Embryonic facial prominence (tissue), 1 donor: Measurements from ENCODE around the gene PSMB2.
"Not testable (repeated sequence)": the region's sequence is repeated elsewhere in the genome, so short reads cannot be mapped to it uniquely, and the experiment has no call there.

Experiments used
- DNase-seq: peaks from one replicate; pipeline ENCODE4 v3.0.0-alpha.2; 2016; ENCODE audit errors: extremely low spot score

PSMB2 gene

GRCh38 chr1:35592991-35593769 lies 48.1 kb downstream of the PSMB2 start:
- DNase-seq: no peak

GRCh38 chr1:35591211-35591610 lies 50.1 kb downstream of the PSMB2 start:
- DNase-seq: no peak

DNA sequence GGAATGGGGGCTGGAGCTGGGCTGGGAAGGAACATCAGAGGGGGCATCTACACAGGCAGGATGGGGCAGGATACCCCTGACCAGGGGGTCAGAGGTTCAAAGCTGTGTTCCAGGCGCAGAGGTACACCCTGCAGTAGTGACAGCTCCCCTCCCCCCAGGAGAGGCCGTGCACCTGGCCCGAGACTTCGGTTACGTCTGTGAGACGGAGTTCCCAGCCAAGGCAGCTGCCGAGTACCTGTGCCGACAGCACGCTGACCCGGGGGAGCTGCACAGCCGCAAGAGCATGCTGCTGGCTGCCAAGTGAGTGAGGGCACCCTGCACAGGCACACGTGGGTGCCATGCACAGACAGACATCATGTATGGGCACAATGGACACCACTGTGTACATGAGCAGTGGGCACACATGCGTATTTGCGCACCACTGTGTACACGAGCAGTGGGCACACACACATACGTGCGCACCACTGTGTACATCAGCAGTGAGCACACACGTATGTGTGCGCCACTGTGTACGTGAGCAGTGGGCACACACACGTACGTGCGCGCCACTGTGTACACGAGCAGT lies 50.8 kb downstream of the PSMB2 start:
- no peak for DNase-seq

GRCh38 chr1:35589516-35590427 lies 51.6 kb downstream of the PSMB2 start:
- DNase-seq: no peak

DNA sequence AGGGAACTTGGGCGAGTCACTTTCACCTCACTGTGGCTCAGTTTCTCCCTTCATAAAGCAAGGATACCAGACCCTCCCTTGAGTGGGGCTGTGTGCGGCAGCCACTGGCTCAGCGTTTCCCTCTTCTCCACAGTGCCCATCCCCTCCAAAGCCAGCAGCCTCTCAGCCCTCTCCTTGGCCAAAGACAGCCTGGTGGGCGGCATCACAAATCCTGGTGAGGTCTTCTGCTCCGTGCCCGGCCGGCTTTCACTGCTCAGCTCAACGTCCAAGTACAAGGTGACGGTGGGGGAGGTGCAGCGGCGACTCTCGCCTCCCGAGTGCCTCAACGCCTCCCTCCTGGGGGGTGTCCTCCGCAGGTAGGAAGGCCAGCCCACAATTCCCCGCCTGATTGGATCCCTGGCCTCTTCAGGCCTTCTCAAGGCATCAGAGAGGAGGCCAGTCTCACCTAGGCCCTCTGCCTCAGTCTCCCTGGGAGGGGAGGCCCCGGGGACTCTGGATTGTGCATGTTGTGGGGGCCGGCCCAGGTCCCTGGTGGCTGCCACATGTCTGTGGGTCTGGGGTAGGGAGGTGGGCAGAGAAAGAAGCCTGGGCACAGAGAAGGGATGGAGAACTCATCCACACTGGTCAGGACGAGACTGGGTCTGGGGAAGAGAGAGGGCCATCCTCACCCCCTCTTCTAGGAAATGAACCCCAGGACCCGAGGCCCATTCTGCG lies 53.0 kb downstream of the PSMB2 start:
- no peak for DNase-seq

DNA sequence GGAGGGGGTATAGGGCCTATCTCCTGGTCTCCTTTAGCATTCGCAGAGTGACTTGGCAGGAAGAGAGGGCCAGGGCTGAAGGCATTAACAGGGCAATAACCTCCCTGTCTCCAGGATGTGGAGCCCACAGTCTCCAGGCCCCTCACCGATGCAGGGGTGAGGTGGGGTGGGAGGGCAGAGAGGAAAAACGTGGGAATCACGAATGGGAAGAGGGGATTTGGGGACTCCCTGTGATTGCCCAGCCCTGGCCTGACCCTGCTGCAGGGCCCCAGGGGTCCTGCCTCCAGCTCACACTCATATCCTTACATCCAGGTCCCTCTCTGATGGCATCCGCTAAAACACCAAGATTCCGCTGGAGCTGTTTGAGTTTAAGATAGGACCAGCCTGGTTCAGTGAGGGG lies 53.6 kb downstream of the PSMB2 start:
- no peak for DNase-seq

GRCh38 chr1:35586808-35587207 lies 54.5 kb downstream of the PSMB2 start:
- DNase-seq: no peak

- DNase-seq: not testable (repeated sequence)
Measured at GRCh38 chr1:35585805-35586204, 55.5 kb downstream of the PSMB2 start.

- DNase-seq: no peak
Measured at GRCh38 chr1:35585281-35585680, 56.0 kb downstream of the PSMB2 start.

DNA sequence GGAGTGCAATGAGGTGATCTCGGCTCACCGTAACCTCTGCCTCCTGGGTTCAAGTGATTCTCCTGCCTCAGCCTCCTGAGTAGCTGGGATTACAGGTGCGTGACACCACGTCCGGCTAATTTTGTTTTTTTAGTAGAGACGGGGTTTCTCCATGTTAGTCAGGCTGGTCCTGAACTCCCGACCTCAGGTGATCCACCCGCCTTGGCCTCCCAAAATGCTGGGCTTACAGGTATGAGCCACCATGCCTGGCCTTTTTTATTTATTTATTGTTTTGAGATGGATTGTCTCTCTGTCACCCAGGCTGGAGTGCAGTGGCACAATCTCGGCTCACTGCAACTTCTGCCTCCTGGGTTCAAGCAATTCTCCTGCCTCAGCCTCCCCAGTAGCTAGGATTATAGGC lies 59.7 kb downstream of the PSMB2 start:
- not testable (repeated sequence) for DNase-seq

DNA sequence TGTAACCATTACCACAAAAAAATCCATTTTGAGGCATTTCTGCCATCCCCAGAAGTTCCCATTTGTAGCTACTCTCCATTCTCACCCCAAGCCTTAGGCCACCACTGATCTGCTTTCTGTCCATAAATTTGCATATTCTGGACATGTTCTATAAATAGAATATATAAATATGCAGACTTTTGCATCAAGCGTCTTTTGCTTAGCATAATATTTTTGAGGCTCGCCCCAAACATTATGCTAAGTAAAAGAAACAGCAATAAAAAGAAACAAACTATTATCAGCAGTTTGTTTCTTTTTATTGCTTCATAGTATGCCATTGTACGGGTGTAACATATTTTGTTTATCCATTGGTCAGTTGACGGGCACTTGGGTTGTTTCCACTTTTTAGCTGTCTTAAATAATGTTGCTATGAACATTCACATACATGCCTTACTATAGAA lies 60.4 kb downstream of the PSMB2 start:
- no peak for DNase-seq

DNA sequence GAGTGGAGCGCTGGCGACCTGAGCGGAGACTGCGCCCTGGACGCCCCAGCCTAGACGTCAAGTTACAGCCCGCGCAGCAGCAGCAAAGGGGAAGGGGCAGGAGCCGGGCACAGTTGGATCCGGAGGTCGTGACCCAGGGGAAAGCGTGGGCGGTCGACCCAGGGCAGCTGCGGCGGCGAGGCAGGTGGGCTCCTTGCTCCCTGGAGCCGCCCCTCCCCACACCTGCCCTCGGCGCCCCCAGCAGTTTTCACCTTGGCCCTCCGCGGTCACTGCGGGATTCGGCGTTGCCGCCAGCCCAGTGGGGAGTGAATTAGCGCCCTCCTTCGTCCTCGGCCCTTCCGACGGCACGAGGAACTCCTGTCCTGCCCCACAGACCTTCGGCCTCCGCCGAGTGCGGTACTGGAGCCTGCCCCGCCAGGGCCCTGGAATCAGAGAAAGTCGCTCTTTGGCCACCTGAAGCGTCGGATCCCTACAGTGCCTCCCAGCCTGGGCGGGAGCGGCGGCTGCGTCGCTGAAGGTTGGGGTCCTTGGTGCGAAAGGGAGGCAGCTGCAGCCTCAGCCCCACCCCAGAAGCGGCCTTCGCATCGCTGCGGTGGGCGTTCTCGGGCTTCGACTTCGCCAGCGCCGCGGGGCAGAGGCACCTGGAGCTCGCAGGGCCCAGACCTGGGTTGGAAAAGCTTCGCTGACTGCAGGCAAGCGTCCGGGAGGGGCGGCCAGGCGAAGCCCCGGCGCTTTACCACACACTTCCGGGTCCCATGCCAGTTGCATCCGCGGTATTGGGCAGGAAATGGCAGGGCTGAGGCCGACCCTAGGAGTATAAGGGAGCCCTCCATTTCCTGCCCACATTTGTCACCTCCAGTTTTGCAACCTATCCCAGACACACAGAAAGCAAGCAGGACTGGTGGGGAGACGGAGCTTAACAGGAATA lies 64.0 kb downstream of the PSMB2 start:
- DNase-seq: no peak

GRCh38 chr1:35576766-35577070 lies 64.6 kb downstream of the PSMB2 start:
- DNase-seq: not testable (repeated sequence)

DNA sequence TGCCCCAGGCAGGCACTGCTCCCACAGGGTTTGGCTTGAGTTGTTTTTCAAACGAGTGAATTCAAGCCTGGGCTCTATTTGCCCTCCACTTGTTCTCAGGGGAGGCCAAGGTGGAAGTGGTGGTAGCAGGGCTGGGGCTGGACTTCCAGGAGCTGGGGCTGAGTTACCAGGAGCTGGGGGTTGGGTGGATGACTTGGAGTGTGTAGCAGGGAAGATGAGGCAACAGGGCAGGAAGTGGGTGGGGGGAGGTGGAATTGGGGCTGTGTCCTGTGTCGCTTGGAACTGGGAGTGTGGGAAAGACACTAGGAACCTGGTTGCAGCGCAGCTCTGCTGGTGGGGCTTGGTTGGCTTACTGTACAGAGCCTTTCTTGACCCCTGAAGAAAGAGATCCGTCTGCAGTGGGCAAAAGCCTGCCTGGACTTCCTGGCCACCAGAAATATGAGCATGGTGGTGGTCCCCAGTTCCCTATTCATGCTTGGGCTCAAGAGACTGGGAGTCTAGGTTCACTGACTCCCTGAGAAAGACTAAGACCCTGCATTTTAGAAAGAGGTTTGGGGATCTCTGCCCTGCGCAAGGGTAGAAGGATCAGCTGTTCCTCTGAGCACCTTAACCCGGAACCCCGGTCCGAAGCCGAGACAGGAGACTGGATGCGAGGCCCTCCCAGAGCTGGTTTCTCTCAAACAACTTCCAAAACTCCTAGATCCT lies 65.1 kb downstream of the PSMB2 start:
- DNase-seq: no peak

- DNase-seq: no peak
Measured at GRCh38 chr1:35575416-35575958, 65.8 kb downstream of the PSMB2 start.

DNA sequence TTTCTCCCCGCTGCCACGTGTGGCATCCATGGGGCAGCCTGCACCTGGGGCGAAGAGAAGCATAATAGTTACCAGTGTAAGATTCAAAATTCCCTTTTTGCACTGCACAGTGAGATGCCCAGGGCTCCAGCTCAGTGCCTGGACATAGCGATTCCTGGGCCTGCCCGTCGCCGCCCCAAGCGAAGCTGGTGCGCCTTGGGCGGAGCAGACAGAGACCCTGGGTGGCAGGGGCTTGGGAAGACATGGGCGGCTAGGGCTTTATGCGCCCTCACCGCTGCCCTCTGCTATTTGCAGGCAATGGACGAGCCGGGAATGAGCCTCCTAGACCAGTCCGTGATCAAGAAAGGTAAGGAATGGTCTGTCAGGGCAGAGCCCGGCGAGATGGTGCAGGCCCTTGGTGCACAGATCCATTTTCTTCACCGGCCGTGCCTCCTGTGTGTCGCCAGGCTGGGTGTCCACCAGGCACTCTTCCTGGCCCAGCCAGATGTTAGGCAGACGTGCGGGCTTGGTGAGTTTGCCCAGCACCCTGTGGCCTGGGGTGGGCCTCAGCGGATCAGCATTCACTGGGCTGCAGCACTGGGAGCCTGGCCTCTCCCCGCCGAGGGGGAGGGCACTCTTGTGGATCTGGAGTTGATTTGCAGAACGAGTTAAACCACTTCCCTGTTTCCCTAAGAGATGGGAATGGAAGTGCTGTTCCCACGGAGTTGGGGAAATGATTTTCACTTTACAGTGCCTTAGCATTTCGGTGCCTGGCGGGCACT lies 66.5 kb downstream of the PSMB2 start:
- no peak for DNase-seq

GRCh38 chr1:35574125-35574654 lies 67.1 kb downstream of the PSMB2 start:
- no peak for DNase-seq

DNA sequence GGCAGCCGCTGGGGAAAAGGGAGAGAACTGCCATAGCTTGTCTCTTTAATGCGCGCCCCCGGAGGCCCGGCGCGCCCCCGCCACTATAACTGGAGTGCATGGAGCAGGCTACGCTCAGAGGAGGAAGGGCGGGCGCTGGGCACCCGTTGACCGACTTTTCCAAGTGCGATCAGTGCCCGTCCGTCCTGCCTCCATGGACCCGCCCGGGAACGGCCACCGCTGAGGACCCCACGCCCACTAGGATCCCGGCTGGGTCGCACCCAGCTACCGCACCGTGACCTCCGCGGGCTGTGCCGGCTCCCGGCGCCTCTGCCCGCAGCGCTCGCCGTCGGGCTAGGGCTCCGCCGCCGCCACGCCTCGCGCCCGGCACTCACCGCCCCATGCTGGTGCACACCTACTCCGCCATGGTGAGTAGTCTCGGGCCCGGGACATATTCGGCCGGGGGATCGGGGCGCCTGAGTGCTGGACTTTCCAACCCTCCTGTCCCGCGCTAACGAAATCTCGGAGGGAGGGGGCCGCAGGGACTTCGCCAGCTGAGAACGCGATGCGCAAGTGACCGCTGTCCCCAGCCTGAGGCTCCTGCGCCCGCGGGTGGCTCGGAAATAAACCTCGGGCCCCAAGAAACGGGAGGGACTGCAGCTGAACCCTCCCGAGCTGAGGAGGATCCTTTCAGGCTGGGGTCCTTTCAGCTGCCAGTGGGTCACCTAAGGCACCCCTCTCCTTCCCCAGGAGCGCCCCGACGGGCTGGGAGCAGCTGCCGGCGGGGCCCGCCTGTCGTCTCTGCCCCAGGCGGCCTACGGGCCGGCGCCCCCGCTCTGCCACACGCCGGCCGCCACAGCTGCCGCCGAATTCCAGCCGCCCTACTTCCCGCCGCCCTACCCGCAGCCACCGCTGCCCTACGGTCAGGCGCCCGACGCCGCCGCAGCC lies 67.9 kb downstream of the PSMB2 start, which contains the start of gene TFAP2E:
Gene TFAP2E, plus strand, starts transcription at position 117 of the 927 bp plus-strand sequence. Its CDS starts 264 bp downstream, at position 381.
- no peak for DNase-seq
